Retina (tissue), 1 donor: ENCODE measurements around the gene PRODH2.
A peak's percentile ranks its signal among the peaks of the same experiment; 100 is the strongest.

ENCODE experiments used
- DNase-seq: peaks from one replicate; pipeline ENCODE4 v3.0.0-alpha.2; 2016

Gene PRODH2

DNA sequence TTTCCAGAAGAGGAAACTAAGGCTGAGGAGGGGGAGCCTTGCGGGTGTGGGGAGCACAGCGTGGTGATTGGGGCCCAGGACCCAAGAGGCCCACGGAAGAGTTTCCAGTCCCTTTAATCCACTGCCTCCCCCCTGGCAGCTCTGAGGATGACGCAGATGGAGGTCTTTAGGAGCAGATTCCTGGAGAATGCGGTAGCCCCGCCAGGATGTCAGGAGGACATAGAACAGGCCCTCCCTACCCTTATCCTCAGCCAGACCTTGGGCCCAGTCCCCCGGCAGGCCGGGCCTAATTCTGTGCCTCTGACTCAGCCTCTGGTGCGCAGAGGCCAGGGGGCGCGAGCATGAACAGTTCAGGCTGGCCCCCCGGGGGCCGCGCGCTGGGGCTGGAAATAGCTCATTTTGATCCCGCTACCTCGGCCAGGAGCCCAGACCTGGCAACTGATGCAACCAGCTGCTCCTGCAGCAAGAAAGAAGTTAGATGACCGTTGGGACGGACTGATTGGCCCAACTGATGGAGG is 55.4 kb downstream of the PRODH2 start:
- DNase-seq, result no peak

DNA sequence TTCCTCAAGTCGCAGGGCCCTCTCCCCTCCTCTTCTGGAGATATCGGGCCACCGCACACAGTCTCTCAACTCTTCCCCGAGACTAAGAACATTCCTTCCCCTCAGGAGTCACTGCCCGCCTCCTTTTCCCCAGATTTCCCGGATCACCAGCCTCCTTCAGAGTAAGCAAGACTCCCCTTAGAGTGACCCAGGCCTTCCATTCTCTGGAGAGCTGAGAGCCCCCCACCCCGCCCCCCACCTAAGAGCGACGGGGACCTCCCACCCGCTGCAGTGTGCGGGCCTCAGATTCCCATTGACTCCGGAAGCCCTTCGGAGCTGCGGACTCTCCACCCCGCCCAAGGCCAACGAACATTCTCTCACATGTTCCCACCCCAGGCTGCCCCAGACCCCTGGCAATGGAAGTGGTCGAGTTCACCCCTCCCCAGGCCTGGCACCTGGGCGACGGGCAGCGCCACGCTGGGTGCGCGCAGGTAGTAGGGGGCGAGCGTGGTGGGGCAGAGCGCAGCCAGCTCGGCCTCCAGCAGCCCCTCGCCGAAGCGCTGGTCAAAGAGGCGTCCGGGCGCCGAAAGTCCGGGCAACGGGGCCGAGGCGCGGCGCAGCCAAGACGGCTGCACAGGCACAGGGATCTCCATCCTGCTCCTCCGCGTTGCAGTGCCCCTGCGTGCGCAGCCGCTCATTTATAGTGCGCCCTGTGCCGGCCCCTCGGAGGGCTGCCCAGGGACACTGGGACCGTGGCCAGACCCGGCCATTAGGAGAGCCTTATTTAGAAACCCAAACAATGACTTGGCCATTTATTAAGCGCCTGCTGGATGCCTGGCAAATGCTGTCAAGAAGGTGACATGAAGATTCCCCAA is 56.0 kb downstream of the PRODH2 start, which contains the start of gene HSPB6:
Gene HSPB6, minus strand, starts transcription at position 653 of the 854 bp plus-strand sequence. Its CDS starts 21 bp downstream, at position 632.
- peak; percentile 55 for DNase-seq

DNA sequence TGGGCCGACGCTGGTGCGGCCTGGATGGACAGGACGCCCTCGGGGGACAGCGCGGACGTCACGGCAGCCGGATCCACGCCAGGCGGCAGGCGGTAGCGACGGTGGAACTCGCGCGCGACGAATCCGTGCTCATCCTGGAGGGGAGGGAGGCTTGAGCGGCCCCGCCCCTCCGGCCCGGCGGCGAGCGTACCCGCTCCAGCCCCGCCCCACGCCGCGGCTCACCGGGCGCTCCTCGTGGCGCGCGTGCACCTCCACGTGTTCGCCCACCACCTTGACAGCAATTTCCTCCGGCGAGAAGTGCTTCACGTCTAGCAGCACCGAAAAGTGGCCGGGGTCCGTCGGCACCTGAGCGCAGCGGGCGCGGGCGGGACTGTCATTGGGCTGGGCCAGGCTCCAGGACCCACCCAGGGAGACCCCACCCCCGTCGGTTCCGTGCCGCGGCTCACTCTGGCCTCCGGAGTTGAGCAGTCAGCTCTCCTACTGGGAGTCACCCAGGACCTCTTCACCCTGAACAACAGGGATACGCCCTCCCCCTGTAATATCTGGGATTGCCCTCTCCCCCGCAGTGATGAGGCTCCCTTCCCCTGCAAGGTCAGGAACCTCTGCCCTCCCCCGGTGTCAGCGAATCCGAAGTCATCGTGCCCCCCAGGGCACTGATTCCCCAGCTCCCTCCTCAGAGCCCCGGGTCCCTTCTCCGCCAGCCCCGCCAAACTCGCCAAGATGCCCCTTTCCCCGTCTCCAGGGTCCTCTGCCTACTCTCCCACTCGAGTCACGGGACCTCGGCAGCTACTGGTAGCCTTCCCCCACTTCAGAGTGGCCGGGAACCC is 56.9 kb downstream of the PRODH2 start:
- peak; percentile 59 for DNase-seq

DNA sequence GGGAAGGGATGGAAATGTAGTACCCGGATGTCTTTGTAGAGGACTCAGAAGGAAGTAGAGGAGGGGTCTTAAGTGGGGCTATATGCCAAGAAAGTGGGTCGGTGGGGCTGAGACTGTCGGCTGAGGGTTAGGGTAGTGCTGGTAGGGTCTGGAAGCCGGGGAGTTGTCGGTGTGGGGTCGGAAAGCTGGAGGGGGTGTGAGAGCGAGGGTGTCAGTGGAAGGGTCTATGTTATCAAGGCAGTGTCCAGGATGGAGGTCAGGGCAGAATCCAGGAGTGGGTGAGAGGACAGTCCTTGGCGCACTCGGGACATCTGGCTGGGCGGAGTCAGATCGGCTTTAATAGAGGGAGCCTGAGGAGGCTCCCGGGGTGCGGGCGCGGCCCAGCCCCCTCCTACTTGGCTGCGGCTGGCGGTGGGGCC is 57.5 kb downstream of the PRODH2 start:
- DNase-seq, result no peak

DNA sequence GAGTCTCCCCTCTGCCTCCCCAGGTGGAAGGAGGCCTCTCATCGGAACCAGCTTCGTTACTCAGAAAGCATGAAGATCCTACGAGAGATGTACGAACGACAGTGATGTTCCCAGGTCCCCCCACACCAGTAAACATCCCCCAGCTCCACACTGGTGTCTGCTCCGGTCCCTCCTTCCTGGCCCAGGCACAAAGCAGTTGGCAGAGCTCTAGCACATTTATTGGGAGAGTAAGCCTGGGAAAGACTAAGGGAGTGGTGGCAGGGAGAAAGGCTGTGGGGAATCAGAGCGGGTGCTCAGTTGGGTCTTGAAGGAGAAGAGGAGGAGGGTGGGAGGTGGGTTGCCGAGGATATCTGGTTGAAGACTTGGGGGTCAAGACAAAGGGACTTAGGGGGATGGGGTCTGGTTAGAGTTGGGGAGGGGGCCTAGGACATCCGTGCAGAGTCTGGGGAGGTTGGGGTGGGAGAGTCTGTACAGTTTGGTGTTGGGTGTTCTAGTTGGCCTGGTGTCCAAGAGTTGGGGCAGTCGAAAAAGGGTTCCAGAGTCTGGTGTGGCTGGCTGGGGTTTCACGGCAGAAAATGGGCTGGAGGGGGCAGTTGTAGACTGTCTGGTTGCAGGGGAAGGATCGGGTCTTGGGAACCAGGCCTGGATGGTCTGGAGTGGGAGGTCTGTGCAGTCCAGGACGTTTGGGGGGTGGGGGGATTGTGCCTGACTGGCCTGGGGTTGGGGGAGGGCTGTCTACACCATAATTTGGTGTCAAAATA is 58.1 kb downstream of the PRODH2 start:
- no peak for DNase-seq

DNA sequence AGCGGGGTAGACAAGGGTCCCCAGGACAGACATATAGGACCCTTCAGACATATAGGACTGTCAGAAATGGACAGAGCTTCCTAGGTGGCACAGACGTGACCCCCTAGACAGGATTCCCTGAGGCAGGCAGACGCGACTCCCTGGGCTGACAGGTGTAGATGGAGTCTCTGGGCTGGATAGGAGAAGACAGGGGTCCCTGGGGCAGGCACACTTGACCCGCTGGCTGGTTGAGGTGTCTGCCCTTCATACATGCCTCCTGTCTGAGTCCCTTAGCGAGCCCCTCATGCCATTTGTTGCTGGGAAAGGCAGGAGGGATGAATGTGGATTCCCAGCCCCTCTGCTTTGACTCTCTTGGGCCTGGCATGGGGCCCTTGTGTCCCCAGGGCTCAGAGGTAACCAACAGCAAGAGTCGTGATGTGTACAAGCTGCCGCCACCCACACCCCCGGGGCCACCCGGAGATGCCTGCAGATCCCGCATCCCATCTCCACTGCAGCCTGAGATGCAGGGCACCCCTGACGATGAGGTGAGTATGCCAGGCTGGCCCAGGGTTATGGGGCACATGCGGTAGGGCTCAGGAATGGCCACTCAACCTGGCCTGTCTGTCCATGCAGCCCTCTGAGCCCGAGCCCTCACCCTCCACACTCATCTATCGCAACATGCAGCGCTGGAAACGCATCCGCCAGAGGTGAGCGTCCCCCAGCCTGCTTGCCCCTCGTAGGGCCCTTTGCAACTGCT is 58.8 kb downstream of the PRODH2 start:
- DNase-seq, result no peak

DNA sequence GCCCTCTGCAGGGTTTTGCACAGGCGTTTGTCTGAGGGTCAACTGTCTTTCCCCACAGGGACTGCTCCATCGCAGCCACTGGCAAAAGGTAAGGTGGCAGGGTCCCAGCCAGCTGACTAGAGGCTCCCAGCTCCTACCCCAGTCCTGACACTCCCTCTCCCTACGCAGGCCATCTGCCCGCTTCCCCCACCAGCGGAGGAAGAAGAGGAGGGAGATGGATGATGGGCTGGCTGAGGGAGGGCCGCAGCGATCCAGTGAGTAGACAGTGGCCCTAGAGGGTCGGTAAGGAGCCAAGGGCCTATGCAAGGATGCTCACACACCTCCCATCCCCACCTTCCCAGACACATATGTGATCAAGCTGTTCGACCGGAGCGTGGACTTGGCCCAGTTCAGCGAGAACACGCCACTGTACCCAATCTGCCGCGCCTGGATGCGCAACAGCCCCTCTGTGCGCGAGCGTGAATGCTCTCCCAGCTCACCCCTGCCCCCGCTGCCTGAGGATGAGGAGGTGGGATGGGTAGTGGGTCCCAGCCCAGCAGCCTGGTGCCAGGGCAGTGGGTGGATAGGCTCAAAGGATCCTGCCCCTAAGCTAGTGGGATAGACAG is 59.8 kb downstream of the PRODH2 start:
- no peak for DNase-seq

DNA sequence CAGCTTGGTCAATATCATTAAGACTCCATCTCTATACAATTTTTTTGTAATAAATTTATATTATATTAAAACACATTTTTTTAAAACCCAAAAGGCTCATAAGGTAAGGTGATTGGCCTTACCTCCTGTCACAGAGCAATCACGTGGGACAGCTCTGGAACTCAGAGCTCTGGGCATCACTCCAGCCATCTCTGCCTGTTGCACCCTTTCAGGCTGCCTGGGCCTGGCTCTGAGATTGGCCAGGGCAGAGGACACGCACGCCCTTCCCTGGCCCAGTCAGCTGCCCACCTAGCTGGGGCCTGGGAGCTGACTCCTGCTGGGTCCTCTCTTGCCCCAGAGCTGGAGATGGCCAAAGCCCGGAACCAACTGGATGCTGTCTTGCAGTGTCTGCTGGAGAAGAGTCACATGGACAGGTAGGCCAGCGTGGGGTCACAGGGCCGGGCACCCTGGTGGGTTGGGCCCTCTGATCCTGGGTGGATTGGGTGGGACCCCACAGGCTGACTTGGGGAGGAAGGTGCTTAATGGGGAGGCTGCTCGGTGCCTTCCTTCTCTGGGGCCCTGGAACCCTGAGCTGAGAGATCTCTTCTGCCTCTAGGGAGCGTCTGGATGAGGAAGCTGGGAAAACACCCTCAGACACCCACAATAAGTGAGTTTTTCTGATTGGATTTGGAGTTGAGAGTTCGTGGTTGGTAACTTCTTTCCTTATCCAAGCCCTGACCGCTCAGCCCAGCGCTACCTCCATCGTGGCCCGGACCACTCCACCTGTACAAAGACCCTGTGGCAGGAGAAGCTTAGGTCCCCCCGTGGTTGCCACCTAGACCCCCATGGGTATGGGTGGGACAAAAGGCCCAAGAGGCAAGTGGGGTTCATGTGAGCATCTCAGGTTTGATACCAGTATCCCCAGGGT is 60.6 kb downstream of the PRODH2 start:
- no peak for DNase-seq

DNA sequence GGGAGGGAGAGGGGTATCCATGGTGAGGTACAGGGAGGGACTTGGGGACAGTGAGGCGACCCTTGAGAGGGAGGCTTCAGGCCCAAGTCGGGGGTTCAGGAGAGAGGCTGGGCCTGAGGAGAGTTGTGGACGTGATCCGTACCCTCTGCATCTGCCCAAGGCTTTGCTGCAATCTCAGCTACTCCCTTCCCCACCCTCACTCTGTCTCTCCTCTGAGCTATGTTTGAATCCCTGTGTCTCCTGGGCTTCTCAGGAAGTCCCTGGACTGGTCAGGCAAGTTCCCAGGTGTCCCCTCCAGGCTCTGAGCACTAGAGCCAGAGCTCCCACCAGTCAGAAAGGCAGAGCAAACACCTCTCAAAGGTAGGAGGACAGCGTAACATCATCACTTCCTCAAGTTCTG is 62.5 kb downstream of the PRODH2 start:
- DNase-seq, result no peak
